Stimulated activated CD4-positive, alpha-beta T cell treated with anti-CD3 and anti-CD28 coated beads, Interleukin-12 subunit alpha, Interleukin-12 subunit beta, amount 100 ng/mL, for 4 hours (primary cell): ENCODE results near the gene CELSR1.
"Not testable (repeated sequence)": the region's sequence is repeated elsewhere in the genome, so short reads cannot be mapped to it uniquely, and the experiment has no call there.

ENCODE experiments used
- DNase-seq: peaks from one replicate; pipeline ENCODE4 v3.0.0-alpha.2; 2020

CELSR1 gene

DNA sequence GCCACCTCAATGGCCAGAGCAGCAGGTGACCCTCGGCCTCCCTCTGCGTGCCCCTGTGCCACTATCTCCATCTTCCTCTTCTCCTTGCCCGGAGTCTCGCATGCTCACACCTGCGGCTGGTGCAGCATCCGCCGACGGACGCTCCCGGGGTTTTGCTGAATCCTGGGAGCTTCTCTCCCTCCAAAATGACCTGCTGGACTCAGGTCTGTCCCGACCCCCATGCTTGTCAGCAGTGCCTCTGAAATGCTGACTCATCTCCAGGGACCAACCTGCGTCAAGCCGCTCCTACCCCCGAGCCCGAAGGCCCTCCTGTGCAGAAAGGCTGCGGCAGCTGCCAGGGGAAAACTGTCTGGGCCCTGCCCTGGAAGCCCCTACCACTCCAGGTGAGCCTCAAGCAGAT, 58.4 kb downstream of the CELSR1 start:
- DNase-seq = no peak

DNA sequence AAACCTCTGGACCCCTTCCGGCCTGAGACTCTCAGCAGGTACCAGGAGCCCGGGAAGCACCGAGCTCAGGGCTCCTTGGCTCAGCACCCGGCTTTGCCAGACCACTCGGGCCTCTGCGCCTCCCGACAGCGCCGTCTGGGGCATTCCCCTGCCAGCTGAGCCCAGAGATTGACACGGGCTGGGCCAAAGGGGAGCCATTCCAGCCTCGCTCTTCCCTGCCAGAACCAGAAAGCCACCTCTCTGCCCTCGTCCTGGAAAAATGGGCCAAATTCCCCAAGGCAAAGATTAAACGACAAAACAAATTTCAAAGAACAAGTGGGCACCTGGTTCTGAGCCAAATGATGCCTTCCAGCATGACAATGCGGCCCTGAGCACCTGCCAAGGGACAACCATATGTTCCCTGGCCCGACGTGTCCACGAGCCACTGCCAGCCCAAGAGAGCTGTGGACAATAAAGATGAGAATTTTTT, 59.3 kb downstream of the CELSR1 start:
- no peak for DNase-seq

DNA sequence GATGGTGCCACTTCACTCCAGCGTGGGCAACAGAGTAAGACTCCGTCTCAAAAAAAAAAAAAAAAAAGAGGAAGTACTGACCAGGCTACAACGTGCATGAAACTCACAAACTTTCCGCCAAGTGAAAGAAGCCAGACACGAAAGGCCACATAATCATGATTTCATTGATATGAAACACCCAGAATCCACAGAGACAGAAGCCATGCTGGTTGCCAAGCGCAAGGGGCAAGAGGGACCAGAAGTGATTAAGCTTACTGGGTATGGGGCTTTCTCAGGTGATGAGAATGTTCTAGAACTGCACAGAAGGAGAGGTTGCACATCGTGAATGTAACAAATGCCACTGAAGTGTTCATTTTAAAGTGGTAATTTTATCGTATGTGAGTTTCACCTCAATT, 60.9 kb downstream of the CELSR1 start:
- DNase-seq = no peak

DNA sequence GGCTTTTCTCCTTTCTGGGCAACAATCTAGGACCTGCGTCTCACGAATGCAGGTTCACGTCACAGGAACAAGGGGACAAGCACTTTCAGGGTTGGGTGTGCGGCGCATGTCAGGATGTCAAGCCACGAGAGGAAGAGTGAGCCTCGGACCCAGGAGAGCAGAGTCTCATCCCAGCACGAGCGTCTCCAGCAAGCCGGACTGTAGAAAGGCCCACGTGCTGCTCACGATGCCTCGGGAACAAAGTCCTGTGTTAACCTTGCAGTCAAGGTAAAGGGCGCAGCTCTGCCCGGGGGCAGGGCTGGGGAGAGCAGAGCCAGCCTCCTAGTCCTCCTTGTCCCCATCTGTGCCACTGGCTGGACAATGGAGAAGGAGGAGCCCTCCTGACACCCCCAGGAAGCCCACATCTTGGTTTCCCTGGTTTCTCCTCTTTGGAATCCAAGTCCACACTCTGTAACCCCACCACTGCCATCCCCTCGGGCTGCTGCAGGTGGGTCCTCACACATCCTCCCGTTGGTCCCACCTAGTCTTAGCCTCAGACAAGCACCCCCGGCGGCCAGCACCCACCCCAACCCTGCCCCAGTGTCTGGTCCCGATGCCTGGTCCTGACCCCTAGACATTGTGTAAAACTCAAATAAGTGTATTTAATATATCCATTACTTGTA, 63.4 kb downstream of the CELSR1 start:
- no peak for DNase-seq

DNA sequence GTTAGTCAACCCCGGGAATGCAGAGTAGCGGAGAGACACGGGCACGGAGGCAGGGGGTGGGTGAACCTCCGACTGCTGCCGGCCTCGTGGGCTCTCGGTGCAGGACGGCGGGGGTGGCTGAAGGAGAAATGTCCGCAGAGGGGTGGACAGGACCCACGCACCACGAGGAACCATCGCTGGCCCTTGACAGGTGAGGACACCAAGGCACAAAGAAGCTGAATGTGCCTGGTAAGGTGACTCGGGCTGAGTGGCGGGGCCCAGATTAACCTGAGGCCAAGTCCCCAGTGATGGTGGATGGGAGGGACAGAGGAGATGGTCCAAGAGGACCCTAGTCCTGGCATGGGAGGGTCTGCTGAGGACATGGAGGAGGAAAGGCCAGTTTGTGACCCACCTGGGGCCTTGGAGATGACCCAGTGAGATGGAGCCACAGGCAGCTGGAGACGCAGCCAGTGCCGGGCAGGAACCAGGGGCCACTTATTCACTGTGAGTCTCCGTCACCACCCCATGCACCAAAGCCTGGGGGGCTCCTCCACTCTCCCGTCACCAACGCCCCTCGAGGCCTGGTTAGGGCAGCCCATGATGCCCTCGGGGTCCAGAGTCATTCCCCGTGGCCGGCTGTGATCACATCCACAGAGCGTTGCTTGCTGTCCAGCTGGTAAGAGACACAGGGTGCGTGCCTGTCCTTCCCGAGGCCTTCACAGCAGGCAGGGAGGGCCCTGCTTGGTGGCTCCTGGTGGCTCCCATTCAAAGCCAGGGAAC, 64.2 kb downstream of the CELSR1 start:
- DNase-seq = no peak

DNA sequence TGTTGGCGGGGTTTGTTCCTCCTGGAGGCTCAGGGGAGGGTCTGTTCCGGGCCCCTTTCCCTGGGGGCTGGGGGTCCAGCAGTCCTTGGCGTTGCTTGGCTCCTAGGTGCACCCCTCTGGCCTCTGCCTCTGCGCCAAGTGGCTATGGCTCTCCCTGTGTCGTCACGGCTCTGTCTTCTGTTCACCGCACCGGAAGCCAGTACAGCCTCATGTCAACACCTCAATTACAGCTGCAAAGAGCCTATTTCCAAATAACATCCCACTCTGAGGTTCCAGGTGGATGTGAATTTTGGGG, 64.8 kb downstream of the CELSR1 start:
- no peak for DNase-seq

DNA sequence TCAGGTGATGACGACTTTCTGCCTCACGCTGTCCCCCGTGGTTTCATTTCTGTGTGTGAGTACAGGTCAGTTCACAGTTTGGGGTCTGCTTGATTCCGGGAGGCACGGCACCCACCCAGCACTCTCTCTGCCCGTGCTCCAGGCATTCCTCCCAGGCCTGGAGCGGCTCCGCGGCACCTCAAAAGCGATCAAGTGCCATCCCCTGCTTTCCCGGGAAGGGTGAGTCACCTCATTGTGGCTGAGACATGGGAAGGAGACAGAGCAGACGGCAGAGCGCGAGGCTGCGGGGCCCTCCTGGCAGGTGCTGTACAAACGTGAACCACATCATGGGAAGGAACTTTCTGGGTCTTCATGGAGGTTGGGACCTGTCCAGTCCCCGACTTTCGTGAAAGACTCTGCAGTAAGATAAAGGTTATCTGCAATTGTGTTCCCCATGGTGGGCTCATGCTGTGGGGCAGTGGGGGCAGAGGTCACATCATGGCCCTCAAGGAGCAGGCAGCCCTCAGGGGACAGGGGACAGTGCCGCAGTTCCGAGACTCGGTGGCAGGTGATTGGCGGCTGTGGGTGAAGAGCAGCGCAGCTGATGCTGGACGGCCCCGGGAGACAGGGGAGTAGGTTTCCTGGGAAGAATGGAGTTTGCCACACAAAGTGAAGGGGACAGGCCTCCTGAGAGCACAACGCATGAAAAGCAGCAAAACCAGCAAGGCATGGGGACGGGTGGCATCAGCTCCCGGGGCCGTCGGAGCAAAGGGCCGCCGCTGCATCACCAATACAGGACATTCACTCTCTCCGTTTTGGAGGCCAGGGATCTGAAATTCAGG, 65.3 kb downstream of the CELSR1 start:
- DNase-seq = no peak

DNA sequence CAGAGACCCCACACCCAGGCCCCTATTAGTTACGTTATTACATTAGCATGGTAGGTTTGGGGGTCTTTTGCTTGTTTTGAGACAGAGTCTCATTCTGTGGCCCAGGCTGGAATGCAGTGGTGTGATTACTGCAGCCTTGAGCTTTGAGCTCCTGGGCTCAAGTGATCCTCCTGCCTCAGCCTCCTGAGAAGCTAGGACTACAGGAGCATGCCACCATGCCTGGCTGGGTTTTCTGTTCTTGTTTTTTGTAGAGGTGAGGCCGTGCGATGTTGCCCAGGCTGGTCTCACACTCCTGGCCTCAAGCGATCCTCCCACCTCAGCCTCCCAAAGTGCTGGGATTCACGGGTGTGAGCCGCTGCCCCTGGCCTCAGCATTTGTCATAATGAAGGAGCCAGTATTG, 66.1 kb downstream of the CELSR1 start:
- not testable (repeated sequence) for DNase-seq

DNA sequence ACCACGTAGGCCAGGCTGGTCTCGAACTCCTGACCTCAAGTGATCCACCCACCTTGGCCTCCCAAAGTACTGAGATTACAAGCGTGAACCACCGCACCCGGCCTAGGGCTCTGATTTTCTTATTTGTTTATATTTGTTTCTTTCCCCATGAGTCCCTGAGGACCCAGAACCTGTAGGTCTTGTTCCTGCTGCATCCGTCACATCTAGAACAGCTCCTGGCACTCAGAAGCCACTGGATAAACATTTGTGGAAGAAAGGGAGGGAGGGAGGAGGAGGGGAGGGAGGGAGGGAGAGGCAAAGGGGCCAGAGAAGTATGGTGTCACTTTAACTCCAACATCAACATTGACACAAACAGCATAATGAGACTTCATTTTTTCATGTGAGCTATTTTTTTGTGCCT, 67.7 kb downstream of the CELSR1 start:
- DNase-seq = no peak

DNA sequence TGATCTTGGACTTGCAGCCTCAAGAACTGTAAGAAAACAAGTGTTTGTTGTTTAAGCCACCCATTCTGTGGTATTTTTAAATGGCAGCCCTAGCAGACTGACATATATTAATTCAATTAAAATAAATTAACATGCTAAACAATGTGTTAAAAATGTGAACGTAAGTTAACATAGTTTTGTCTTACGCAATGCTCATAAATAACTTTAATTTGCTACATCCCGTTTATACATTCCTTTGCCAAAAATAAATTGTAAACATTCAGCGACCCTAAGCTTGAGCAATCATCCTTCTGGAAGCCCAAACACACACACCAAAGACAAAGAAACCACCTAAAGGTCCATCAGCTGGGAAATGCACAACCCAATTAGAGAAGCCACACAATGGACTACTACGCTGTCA, 70.4 kb downstream of the CELSR1 start:
- no peak for DNase-seq

DNA sequence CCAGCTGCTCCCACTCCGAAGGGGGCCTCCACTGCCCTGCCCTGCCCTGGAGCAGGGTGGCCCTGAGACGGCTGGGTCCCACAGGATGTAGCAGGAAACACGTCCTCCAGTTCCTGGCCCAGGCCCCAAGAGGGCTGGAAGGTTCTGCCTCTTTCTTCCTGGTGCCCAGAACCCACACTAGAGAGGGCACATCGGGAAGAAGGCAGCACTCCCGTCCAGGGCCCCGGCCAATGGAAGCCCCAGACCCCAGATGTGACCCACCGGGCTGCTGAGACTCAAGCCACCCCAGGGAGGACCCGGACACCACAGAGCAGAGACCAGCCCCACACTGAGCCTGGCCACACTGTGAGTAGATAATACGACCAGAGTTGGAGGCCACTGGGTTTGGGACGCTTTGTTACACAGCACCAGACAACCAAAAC, 71.2 kb downstream of the CELSR1 start:
- no peak for DNase-seq

DNA sequence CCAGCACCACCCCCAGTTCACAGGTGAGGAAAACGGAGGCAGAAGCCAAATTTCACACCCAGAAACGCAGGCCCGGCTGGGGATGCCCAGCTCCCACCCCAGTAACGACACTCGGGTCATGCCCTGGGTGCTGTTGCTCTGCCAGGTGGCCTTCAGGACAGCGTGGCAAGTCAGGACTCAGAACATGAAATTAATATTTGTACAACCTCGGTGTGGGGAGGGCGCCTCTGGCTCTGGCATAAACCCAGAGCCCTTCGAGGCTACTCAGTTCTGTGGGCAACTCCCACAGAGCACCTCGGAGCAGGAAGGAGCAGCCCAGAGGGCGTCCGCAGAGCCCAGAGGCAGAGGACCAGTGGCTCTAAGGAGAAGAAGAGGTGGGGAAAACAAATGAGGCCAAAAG, 71.6 kb downstream of the CELSR1 start:
- no peak for DNase-seq

DNA sequence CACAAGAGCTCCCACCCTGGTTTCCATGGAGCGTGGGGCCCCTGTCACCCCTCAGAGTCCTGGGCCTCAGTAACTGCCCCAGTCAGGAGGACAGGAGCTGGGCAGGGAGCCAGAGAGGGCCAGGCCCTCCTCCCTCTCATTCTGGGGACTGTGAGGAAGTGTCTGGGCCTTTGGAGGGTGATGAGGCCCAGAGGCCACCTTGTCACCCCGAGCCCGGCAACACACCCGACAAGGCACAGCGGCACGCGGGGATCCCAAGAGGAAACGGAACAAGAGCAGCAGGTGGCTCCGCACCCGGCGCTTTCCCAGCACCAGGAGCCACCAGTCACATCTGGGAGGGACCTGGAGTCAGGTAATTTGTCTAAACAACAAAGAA, 72.1 kb downstream of the CELSR1 start:
- no peak for DNase-seq

DNA sequence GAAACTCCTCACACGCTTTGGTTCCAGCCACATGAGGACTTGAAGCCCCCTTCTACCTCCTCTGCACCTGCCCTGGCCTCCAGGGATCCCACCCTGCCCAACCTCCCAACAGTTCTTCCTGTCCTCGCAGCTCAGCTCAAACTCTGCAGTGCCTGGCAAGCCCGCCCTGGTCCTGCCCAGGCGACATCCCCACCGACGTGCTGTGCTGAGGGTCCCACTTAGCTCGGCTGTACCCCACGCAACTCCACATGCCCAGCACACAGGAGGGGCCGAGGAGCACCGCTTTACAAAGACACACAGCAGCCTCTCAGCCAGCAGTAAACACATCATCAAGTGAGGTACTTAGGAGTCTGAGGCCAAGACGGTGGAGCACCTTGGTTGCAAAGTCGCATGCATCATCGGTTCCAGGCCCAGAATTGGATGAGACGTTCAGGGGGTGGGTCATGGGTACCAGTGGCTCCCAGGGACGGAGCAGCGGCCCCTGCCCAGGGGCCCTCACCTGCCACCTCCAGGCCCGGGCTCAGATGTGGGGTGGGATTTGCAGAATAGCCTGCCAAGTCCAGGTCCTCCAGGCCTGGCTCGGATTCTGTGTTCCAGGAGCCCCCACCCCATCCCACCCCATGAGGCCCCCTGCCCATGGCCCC, 72.6 kb downstream of the CELSR1 start:
- no peak for DNase-seq

DNA sequence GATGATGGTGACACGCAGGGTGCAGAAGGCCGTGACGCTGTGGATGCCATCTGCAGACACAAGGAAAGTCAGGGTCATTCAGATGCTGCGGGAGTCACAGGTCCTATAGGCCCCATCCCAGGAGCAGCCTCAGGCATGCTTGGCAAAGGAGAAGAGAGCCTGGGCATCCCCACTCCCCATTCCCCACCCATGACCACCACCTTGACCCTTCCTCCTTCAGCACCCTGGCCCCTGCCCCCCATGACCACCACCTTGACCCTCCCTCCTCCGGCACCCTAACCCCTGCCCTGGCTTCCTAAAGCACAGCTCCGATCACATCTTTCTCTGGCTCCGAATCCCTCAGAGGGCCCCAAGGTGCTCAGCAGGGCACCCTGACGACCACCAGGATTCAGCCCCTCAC, 73.1 kb downstream of the CELSR1 start:
- DNase-seq = no peak

DNA sequence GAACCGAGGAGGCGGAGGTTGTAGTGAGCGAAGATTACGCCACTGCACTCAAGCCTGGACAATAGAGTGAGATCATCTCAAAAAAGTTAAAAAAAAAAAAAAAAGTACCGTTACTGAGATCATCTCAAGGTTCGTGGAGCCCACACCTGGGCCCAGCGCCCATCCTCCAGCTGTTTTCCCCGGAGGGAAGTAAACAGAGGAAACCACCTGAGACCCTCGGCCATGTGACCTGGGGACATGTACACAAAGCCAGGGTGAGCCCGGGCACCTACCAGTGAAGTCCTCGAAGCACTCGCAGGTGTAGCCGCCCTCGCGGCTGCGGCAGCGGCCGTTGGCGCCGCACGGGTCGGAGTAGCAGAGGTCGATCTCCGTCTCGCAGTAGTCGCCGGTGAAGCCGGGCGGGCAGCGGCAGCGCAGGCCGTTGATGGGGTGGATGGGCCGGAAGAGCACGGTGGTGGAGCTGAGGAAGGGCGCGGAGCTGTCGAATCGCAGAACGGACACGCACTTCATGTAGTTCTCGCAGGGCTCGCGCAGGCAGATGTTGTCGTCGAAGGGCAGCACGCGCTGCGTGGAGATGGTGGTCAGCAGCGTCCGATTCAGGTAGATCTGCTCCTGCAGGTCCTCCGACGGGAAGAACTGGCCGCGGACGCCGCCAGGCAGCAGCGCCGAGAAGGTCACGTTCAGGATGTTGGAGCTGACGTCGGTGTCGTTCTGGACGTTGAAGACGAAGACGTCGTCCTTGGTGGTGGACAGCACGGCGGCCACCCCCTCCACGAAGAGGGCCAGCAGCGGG, 73.8 kb downstream of the CELSR1 start:
- DNase-seq = no peak

DNA sequence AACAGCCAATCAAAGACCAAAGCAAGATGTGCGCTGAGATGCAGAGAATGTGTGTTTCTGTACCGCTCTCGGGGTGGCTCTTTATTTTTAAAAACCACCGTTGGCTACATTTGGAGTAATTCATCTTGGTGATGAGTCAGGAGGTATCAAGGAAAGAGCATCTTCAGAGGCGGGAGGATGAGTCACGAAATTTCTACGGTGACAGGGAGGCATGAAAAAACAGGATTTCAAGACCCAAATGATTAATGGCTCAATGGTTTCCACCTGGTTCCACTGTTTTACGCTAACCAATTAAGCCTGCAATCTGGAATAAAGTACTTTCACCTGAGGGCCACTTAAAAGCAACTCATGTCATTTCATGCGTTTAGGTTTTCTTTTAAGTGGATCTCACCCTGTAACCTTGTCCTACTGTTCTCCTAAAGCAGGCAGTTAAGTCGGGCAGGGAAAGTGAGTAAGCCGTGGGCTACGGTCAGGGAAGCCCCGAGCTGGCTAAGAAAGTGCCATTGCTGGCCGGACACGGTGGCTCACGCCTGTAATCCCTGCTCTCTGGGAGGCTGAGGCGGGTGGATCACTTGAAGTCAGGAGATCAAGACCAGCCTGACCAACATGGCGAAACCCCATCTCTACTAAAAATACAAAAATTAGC, 74.6 kb downstream of the CELSR1 start:
- no peak for DNase-seq

DNA sequence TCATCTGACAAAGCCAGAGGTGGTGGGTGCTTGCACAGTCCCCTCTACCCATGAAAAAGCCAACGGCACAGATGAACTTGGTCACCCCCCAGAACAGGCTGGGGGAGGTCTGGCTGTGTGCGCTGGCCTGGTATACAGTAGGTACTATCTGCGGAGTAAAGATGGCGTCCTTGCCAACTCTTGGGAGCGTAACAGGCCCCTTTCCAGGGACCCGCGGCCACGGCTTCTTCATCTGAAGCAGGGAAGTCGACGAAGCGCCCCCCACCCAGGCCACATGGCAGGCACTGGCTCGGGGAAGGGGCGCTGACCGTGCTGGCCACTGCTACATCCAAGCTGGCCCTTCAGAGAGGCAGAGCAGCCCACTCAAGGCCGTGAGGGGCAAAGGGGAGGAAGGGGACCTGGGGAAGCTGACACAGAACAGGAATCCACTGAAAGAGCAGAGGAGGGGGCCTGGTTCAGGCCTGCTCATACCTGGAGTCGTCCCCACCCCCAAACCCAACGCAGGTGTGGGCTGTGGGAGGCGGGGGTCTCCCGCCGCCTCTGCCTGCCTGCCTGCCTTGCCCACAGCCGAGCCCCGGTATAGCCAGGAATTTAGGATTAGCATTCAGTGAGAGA, 75.7 kb downstream of the CELSR1 start:
- DNase-seq = no peak

DNA sequence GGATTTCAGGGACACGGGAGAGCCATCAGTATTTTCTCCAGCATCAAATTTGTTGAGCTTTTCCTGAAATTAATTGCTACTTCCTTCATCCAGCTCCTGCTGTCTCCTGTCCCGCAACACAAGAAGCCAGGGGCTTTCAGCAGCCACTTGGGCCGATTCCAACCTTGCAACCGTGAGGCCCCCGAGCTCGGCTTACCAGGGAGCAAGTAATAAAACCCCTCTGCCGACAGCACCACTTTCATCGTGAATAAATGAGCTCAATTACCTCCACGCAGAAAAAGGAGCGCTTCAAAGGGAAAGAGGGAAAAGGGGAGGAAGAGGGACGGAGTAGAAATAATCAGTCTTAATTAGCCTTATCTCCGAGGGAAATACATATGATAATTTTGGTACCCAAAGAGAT, 76.6 kb downstream of the CELSR1 start:
- DNase-seq = no peak

DNA sequence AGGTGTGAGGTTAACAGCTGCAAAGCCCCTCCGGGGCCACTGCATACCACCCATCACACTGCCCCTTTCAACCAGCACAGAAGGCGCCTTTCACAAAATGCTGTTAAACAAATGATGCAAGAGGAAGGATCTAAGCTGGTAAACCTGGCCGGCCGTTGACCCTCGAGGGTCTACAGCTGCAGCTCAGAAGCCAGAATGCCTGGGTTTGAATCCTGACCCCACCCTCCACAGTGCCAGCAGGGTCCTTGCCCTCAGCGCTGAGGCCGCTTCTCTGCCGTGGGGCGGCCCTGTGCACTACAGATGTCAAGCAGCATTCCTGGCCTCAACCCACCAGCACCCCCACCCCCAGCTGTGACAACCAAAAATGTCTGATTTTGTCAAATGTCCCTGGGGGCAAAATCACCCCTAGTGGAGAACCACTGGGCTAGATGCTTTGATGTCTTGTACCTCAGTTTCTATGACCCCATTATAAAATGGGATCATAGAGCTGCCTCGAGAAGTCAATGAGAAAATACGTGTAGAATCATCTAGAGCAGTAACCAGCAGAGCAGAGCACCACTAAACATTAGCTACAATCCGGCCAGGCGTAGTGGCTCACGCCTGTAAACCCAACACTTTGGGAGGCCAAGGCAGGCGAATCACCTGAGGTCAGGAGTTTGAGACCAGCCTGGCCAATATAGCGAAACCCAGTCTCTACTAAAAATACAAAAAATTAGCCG, 77.9 kb downstream of the CELSR1 start:
- DNase-seq = no peak

DNA sequence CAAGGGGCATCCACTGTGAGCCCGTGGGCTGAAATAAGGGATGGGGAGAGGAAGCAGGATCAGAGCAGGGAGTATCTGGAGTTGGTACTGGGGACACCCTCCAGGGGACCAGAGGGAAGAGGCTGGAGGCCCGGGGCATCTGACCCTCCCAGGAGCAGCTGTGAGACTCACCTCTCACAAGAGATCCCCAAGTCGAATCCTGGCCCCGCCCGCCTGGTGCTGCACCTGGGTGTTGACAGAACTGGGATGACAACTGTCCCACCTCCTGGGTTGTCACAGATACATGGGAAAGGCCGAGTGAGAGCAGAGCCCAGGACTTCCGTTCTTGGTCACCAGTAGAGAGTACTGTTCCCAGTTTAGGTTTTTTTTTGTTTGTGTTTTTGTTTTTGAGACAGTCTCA, 78.9 kb downstream of the CELSR1 start:
- DNase-seq = no peak
